VCaP (cell line): ENCODE results near the gene CTNND2.

Experiments
- H3K27ac ChIP-seq: fragments of 450-650 bp; 2 replicates; pipeline ENCODE4 v1.5.1; 2017
- CTCF ChIP-seq: fragments of 450-650 bp; conservative IDR thresholded peaks from 2 replicates; pipeline ENCODE4 v1.5.1; 2017; ENCODE audit warnings: mild to moderate bottlenecking, moderate library complexity

Gene CTNND2

GRCh38 chr5:11873587-11873986 lies 30.7 kb downstream of the CTNND2 start:
- TF ChIP-seq CTCF: no peak
- peak overlapping the region; percentile 8; the same call in 1 of the 2 replicates for H3K27ac ChIP-seq

- no peak for TF ChIP-seq CTCF
- no peak overlapping the region for H3K27ac ChIP-seq
These were observed 35.0 kb downstream of the CTNND2 start for GRCh38 chr5:11869203-11869602.

GRCh38 chr5:11863911-11864310 lies 40.3 kb downstream of the CTNND2 start:
- no peak overlapping the region for H3K27ac ChIP-seq
- TF ChIP-seq CTCF: no peak

- no peak for TF ChIP-seq CTCF
- H3K27ac ChIP-seq: no peak overlapping the region
These were observed 46.9 kb downstream of the CTNND2 start for GRCh38 chr5:11857391-11857790.

- TF ChIP-seq CTCF: no peak
- H3K27ac ChIP-seq: no peak overlapping the region; the same call in 1 of the 2 replicates
These were observed 49.3 kb downstream of the CTNND2 start for GRCh38 chr5:11854936-11855335.

GRCh38 chr5:11853796-11854195 lies 50.5 kb downstream of the CTNND2 start:
- H3K27ac ChIP-seq: no peak overlapping the region
- no peak for TF ChIP-seq CTCF

- no peak for TF ChIP-seq CTCF
These were observed 51.1 kb downstream of the CTNND2 start for GRCh38 chr5:11853140-11853539.

GRCh38 chr5:11852717-11853087 lies 51.5 kb downstream of the CTNND2 start:
- no peak for TF ChIP-seq CTCF

More at GRCh38 chr5:11853140-11853539, 51.1 kb downstream of the CTNND2 start:
- no peak overlapping the region for H3K27ac ChIP-seq

More at GRCh38 chr5:11852717-11853087, 51.5 kb downstream of the CTNND2 start:
- H3K27ac ChIP-seq: no peak overlapping the region
